ENCODE measurements around the gene ASB17.
"Not testable (repeated sequence)": the region's sequence is repeated elsewhere in the genome, so short reads cannot be mapped to it uniquely, and the experiment has no call there.

ASB17 gene

GRCh38 chr1:75932304-75932703, at the start of gene ASB17:
ASB17 (minus strand) TSS chr1:75932404; CDS start chr1:75932291, 113 bp downstream.
- DNase-seq: no peak

- DNase-seq: no peak
These were observed 49.0 kb upstream of the ASB17 start for GRCh38 chr1:75980972-75981897.

- no peak for DNase-seq
These were observed 38.4 kb upstream of the ASB17 start for GRCh38 chr1:75970631-75971030.

- no peak for DNase-seq
These were observed 37.3 kb upstream of the ASB17 start for GRCh38 chr1:75969550-75969949.

GRCh38 chr1:75967719-75968118, 35.5 kb upstream of the ASB17 start:
- no peak for DNase-seq

GRCh38 chr1:75964760-75965408, 32.7 kb upstream of the ASB17 start:
- DNase-seq: no peak

- not testable (repeated sequence) for DNase-seq
These were observed 32.0 kb upstream of the ASB17 start for GRCh38 chr1:75964110-75964759.

GRCh38 chr1:75954586-75954985, 22.4 kb upstream of the ASB17 start:
- no peak for DNase-seq

- DNase-seq: no peak
These were observed 21.3 kb upstream of the ASB17 start for GRCh38 chr1:75953461-75953860.

- no peak for DNase-seq
These were observed 19.8 kb upstream of the ASB17 start for GRCh38 chr1:75952016-75952415.

- no peak for DNase-seq
These were observed 18.0 kb upstream of the ASB17 start for GRCh38 chr1:75950176-75950575.

GRCh38 chr1:75943037-75943436, 10.8 kb upstream of the ASB17 start:
- DNase-seq: not testable (repeated sequence)

GRCh38 chr1:75937034-75937433, 4.8 kb upstream of the ASB17 start:
- DNase-seq: no peak

GRCh38 chr1:75922698-75923097, 9.5 kb downstream of the ASB17 start:
- no peak for DNase-seq

- DNase-seq: no peak
These were observed 15.4 kb downstream of the ASB17 start for GRCh38 chr1:75916834-75917233.

GRCh38 chr1:75908717-75909152, 23.5 kb downstream of the ASB17 start:
- no peak for DNase-seq

- DNase-seq: no peak
These were observed 30.8 kb downstream of the ASB17 start for GRCh38 chr1:75901371-75901770.

- DNase-seq: no peak
These were observed 47.8 kb downstream of the ASB17 start for GRCh38 chr1:75884437-75884836.

- DNase-seq: no peak
These were observed 52.2 kb downstream of the ASB17 start for GRCh38 chr1:75879985-75880384.

- DNase-seq: no peak
These were observed 61.3 kb downstream of the ASB17 start for GRCh38 chr1:75870951-75871350.
